Peyer's patch (tissue), 4 donors: ENCODE measurements around the gene ARHGAP18. TPM values are rescaled to one million over a fixed set of nuclear protein-coding genes. Genes with fewer than 3 reads are reported as not detected.

Source experiments
- DNase-seq, 3 donors: peaks; one replicate each; pipeline ENCODE4 v3.0.0-alpha.2; 2017 to 2019
- H3K27ac ChIP-seq, 4 donors: fragments of 200-600 bp; sonication (generic); one replicate each; pipeline ENCODE4 v1.5.1; 2016 to 2019
- H3K27me3 ChIP-seq, 2 donors: fragments of 200-600 bp; sonication (generic); one replicate each; pipeline ENCODE4 v1.5.1; 2019
- H3K36me3 ChIP-seq, 3 donors: fragments of 200-600 bp; sonication (generic); one replicate each; pipeline ENCODE4 v1.5.1; 2016 to 2019
- H3K4me1 ChIP-seq, 4 donors: fragments of 200-600 bp; sonication (generic); one replicate each; pipeline ENCODE4 v1.5.1; 2016 to 2019
- H3K4me3 ChIP-seq, 4 donors: fragments of 200-600 bp; sonication (generic); 1 replicate in 3 of 4; 2 replicates in 1 of 4; pipeline ENCODE4 v1.5.1; 2016 to 2019; ENCODE audit warnings: mild to moderate bottlenecking in 1 of 4
- H3K9me3 ChIP-seq, 4 donors: fragments of 200-600 bp; sonication (generic); one replicate each; pipeline ENCODE4 v1.5.1; 2016 to 2019; ENCODE audit warnings: mild to moderate bottlenecking in 1 of 4
- POLR2A ChIP-seq, 2 donors: fragments of 450-650 bp; IDR thresholded peaks; one replicate each; pipeline ENCODE4 v1.5.1; 2017; ENCODE audit warnings: antibody characterized with exemption in 2 of 2, mild to moderate bottlenecking in 2 of 2, moderate library complexity in 2 of 2
- total RNA-seq, 4 donors: library from RNA; depleted of rRNA; stranded (reverse); fragments of >200 nt; gene quantifications; one replicate each; pipeline ENCODE4 v1.1.0, GENCODE V29; 2016
- TF ChIP-seq, protein P1 (sequence below), 6 experiments: fragments of 450-650 bp in 4 of 6; fragments of 200-600 bp in 2 of 6; sonication (generic) in 1 of 6; IDR thresholded peaks; one replicate each; pipeline ENCODE4 v1.5.1; 2017 to 2019; ENCODE audit warnings: antibody characterized with exemption in 6 of 6, mild to moderate bottlenecking in 3 of 6, moderate library complexity in 1 of 6

Gene ARHGAP18
- total RNA-seq, 4 donors from 2014 or later = 26.1 to 45.4 (median 33.5) TPM

GRCh38 chr6:129647044-129647443 lies 62.9 kb downstream of the ARHGAP18 start:
- H3K27me3 ChIP-seq = no peaks in the 10 kb centered on the region
- H3K9me3 ChIP-seq = no peaks in the 10 kb centered on the region
- H3K4me3 ChIP-seq = no peak overlapping the region
- DNase-seq = no peak
- peaks cover 0 to 10% (median 0%) of the 10 kb centered on the region in 4 donors for H3K4me1 ChIP-seq
- no peak overlapping the region for H3K27ac ChIP-seq
- no peak for TF ChIP-seq POLR2A (IDR thresholded peaks at IDR 0.05)
- TF ChIP-seq, protein P1, sequence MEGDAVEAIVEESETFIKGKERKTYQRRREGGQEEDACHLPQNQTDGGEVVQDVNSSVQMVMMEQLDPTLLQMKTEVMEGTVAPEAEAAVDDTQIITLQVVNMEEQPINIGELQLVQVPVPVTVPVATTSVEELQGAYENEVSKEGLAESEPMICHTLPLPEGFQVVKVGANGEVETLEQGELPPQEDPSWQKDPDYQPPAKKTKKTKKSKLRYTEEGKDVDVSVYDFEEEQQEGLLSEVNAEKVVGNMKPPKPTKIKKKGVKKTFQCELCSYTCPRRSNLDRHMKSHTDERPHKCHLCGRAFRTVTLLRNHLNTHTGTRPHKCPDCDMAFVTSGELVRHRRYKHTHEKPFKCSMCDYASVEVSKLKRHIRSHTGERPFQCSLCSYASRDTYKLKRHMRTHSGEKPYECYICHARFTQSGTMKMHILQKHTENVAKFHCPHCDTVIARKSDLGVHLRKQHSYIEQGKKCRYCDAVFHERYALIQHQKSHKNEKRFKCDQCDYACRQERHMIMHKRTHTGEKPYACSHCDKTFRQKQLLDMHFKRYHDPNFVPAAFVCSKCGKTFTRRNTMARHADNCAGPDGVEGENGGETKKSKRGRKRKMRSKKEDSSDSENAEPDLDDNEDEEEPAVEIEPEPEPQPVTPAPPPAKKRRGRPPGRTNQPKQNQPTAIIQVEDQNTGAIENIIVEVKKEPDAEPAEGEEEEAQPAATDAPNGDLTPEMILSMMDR (IDR thresholded peaks at IDR 0.05) = no peak
- no peaks in the 10 kb centered on the region for H3K36me3 ChIP-seq

GRCh38 chr6:129646642-129647041 lies 63.3 kb downstream of the ARHGAP18 start:
- no peak overlapping the region for H3K4me3 ChIP-seq
- H3K36me3 ChIP-seq = no peaks in the 10 kb centered on the region
- no peaks in the 10 kb centered on the region for H3K27me3 ChIP-seq
- H3K4me1 ChIP-seq = peaks cover 0 to 10% (median 0%) of the 10 kb centered on the region in 4 donors
- DNase-seq = no peak
- H3K27ac ChIP-seq = no peak overlapping the region
- H3K9me3 ChIP-seq = no peaks in the 10 kb centered on the region
- TF ChIP-seq, protein P1 (IDR thresholded peaks at IDR 0.05) = no peak

GRCh38 chr6:129645830-129646579 lies 64.0 kb downstream of the ARHGAP18 start:
- no peak for DNase-seq
- Histone ChIP-seq H3K4me3 (no peak overlapping the region), H3K27me3 (no peaks in the 10 kb centered on the region), H3K4me1 (peaks cover 0 to 5% (median 0%) of the 10 kb centered on the region in 4 donors), H3K36me3 (peaks cover 0 to 3% (median 0%) of the 10 kb centered on the region in 3 donors), H3K27ac (no peak overlapping the region), H3K9me3 (no peaks in the 10 kb centered on the region)
- no peak for TF ChIP-seq POLR2A (IDR thresholded peaks at IDR 0.05)
- TF ChIP-seq, protein P1 (IDR thresholded peaks at IDR 0.05) = no peak

DNA sequence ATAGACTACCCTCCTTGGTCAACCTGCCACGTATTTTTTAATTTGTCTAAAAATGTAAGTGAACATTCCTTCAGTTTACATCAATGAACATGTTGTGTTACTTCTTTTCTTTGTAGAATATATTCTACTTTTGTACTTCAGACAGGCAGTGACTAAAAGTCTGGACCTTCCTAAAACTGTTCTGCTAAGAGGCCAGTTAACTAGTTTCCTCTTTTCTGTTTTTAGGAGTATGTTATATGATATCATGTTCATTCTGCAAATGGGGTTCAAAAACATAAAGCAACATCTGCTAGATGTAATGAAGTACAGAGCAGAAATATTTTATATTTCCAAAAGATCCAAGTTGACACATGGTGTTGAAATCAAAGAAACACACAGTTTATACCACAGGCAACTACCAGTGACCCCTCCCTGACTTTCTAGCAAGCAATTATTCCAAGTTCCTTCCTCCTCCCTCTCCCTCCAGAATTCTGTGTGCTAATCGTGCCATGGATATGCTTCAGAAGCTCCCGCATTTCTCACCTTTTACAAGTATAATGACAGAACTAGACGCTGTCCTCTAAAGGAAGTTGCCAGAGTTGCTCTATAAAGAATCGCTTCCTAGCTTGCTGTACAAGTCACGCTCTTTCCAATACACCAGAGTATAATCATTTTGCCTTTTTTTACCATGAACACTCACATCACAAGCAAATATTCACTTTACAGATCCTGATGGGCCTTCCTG lies 64.7 kb downstream of the ARHGAP18 start:
- H3K4me3 ChIP-seq = no peak overlapping the region
- H3K27me3 ChIP-seq = no peaks in the 10 kb centered on the region
- no peaks in the 10 kb centered on the region for H3K9me3 ChIP-seq
- TF ChIP-seq, protein P1 (IDR thresholded peaks at IDR 0.05) = no peak
- TF ChIP-seq POLR2A (IDR thresholded peaks at IDR 0.05) = no peak
- peaks cover 0 to 7% (median 0%) of the 10 kb centered on the region in 3 donors for H3K36me3 ChIP-seq
- no peak for DNase-seq
- H3K4me1 ChIP-seq = no peaks in the 10 kb centered on the region
- H3K27ac ChIP-seq = peak overlapping the region in 1 of 4 donors; percentile 17

- H3K36me3 ChIP-seq = peaks cover 0 to 7% (median 0%) of the 10 kb centered on the region in 3 donors
- no peak overlapping the region for H3K4me3 ChIP-seq
- no peak for TF ChIP-seq POLR2A (IDR thresholded peaks at IDR 0.05)
- TF ChIP-seq, protein P1 (IDR thresholded peaks at IDR 0.05) = no peak
- H3K27ac ChIP-seq = no peak overlapping the region
- no peaks in the 10 kb centered on the region for H3K9me3 ChIP-seq
- H3K27me3 ChIP-seq = no peaks in the 10 kb centered on the region
- H3K4me1 ChIP-seq = no peaks in the 10 kb centered on the region
- DNase-seq = no peak
Measured at GRCh38 chr6:129644567-129645015, 65.4 kb downstream of the ARHGAP18 start.
